ENCODE measurements around the gene WDFY3.

GRCh38 chr4:84804136-84804535 lies 162.4 kb downstream of the WDFY3 start:
- no peak for TF ChIP-seq EP300 (IDR thresholded peaks at IDR 0.05; ENCODE audit: borderline replicate concordance)
- TF ChIP-seq CREB1 (IDR thresholded peaks at IDR 0.05; ENCODE audit: low read depth) = no peak
- no peak for TF ChIP-seq CEBPB (IDR thresholded peaks at IDR 0.05)
- TF ChIP-seq, protein P1, sequence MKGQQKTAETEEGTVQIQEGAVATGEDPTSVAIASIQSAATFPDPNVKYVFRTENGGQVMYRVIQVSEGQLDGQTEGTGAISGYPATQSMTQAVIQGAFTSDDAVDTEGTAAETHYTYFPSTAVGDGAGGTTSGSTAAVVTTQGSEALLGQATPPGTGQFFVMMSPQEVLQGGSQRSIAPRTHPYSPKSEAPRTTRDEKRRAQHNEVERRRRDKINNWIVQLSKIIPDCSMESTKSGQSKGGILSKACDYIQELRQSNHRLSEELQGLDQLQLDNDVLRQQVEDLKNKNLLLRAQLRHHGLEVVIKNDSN (IDR thresholded peaks at IDR 0.05) = no peak
- TF ChIP-seq YY1 (IDR thresholded peaks at IDR 0.05; ENCODE audit: low read depth) = no peak
- no peak for TF ChIP-seq NFIC (IDR thresholded peaks at IDR 0.05)
- TF ChIP-seq, protein P2, sequence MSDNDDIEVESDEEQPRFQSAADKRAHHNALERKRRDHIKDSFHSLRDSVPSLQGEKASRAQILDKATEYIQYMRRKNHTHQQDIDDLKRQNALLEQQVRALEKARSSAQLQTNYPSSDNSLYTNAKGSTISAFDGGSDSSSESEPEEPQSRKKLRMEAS (IDR thresholded peaks at IDR 0.05) = no peak
- TF ChIP-seq ZBTB7A (IDR thresholded peaks at IDR 0.05; ENCODE audit: low read depth) = no peak
- TF ChIP-seq REST (IDR thresholded peaks at IDR 0.05; ENCODE audit: low read depth) = no peak
- no peak for TF ChIP-seq TAF1 (IDR thresholded peaks at IDR 0.05; ENCODE audit: low read depth)
- TF ChIP-seq TCF12 (IDR thresholded peaks at IDR 0.05; ENCODE audit: low read depth) = no peak
